A549 (cell line): ENCODE results near the gene CNIH2. TPM values are rescaled to one million over a fixed set of nuclear protein-coding genes. Genes with fewer than 3 reads are reported as not detected.

Experiments
- ATAC-seq, 2 experiments: fragments of 200-7000 bp in 1 of 2; fragments of >200 bp in 1 of 2; cut with Nextera tagmentation in 1 of 2; cut with Tn5 transposase in 1 of 2; 3 replicates each; pipeline versions ENCODE4 v1.8.0 to v1.9.1; 2018 to 2020; ENCODE audit warnings: mild to moderate bottlenecking in 1 of 2, moderate library complexity in 1 of 2
- CTCF ChIA-PET: fragments of 300-600 bp; sonication (Branson Sonifier 250); formaldehyde crosslinking; extraction: SDS; loops from one replicate; lab custom pipeline; 2021; ENCODE audit warnings: antibody characterized with exemption, inconsistent platforms; lab: Yijun Ruan, JAX
- POLR2A ChIA-PET: fragments of 350-600 bp; formaldehyde crosslinking; extraction: SDS; loops from one replicate; lab custom pipeline; 2021; ENCODE audit warnings: antibody characterized with exemption, inconsistent platforms; lab: Yijun Ruan, JAX
- DNase-seq, 2 experiments: peaks; one replicate each; pipeline versions ENCODE4 v3.0.0 to v3.0.0-alpha.2; 2011 to 2016; ENCODE audit warnings: low read depth in 1 of 2, low spot score in 1 of 2
- FAIRE-seq: peaks from 2 replicates; lab custom pipeline; 2011; peaks lifted over from hg19 to GRCh38; lab: Jason Lieb, UNC
- H3K27ac ChIP-seq, 2 experiments: fragments of >200 bp; sonication (Bioruptor Twin); formaldehyde crosslinking; 3 replicates each; pipeline ENCODE4 v1.5.1; 2016 to 2017
- H3K4me1 ChIP-seq: fragments of >200 bp; sonication (Bioruptor Twin); formaldehyde crosslinking; 3 replicates; pipeline ENCODE4 v1.6.1; 2016
- H3K4me2 ChIP-seq: fragments of >200 bp; sonication (Bioruptor Twin); formaldehyde crosslinking; 3 replicates; pipeline ENCODE4 v1.6.1; 2016
- H3K4me3 ChIP-seq: fragments of >200 bp; sonication (Bioruptor Twin); formaldehyde crosslinking; 3 replicates; pipeline ENCODE4 v1.5.1; 2016
- H3K9me3 ChIP-seq: fragments of >200 bp; sonication (Bioruptor Twin); formaldehyde crosslinking; 3 replicates; pipeline ENCODE4 v1.6.1; 2016
- BHLHE40 ChIP-seq: IDR thresholded peaks from 2 replicates; pipeline ENCODE4 v1.6.1; 2012; ENCODE audit warnings: low read depth, low read length, inconsistent platforms
- CBX2 ChIP-seq: fragments of 200-600 bp; sonication (generic); IDR thresholded peaks from 2 replicates; pipeline ENCODE4 v1.6.1; 2016; ENCODE audit warnings: low read depth, mild to moderate bottlenecking, borderline replicate concordance
- CBX8 ChIP-seq: fragments of 200-600 bp; sonication (generic); IDR thresholded peaks from 2 replicates; pipeline ENCODE4 v1.6.1; 2016
- CEBPB ChIP-seq, 2 experiments: fragments of >200 bp in 1 of 2; sonication (Bioruptor Twin) in 1 of 2; formaldehyde crosslinking in 1 of 2; IDR thresholded peaks; 2 replicates each; pipeline ENCODE4 v1.6.1; 2012 to 2016
- CHD4 ChIP-seq: fragments of 200-600 bp; sonication (generic); IDR thresholded peaks from 2 replicates; pipeline ENCODE4 v1.6.1; 2016; ENCODE audit warnings: antibody characterized with exemption, mild to moderate bottlenecking, borderline replicate concordance
- EHF ChIP-seq: fragments of 250-450 bp; sonication (Bioruptor Pico); IDR thresholded peaks from 2 replicates; pipeline ENCODE4 v1.5.0; 2020; ENCODE audit warnings: mild to moderate bottlenecking
- FOSB ChIP-seq: fragments of 250-450 bp; sonication (Bioruptor Pico); IDR thresholded peaks from 2 replicates; pipeline ENCODE4 v1.5.0; 2020; ENCODE audit warnings: mild to moderate bottlenecking, moderate library complexity
- GATA3 ChIP-seq: IDR thresholded peaks from 2 replicates; pipeline ENCODE4 v1.6.1; 2012; ENCODE audit warnings: borderline replicate concordance
- HOXA7 ChIP-seq: fragments of 250-450 bp; sonication (Bioruptor Pico); IDR thresholded peaks from 2 replicates; pipeline ENCODE4 v1.5.0; 2020; ENCODE audit warnings: mild to moderate bottlenecking, moderate library complexity
- HOXB13 ChIP-seq: fragments of 250-450 bp; sonication (Bioruptor Pico); IDR thresholded peaks from 2 replicates; pipeline ENCODE4 v1.5.0; 2020; ENCODE audit warnings: low read depth, mild to moderate bottlenecking, moderate library complexity
- JUN ChIP-seq, 2 experiments: fragments of >200 bp; sonication (Bioruptor Twin); formaldehyde crosslinking; IDR thresholded peaks; 2 replicates in 1 of 2; 3 replicates in 1 of 2; pipeline ENCODE4 v1.6.1; 2016 to 2017
- JUNB ChIP-seq: fragments of >200 bp; sonication (Bioruptor Twin); formaldehyde crosslinking; IDR thresholded peaks from 2 replicates; pipeline ENCODE4 v1.6.1; 2016
- KDM1A ChIP-seq: fragments of 200-600 bp; sonication (generic); IDR thresholded peaks from 2 replicates; pipeline ENCODE4 v1.6.1; 2016; ENCODE audit warnings: low read depth, mild to moderate bottlenecking
- MAZ ChIP-seq: fragments of 150-350 bp; IDR thresholded peaks from 2 replicates; pipeline ENCODE4 v1.6.1; 2014; ENCODE audit warnings: antibody characterized with exemption, low read depth, low read length, borderline replicate concordance
- PHF8 ChIP-seq: fragments of 200-600 bp; sonication (generic); IDR thresholded peaks from 2 replicates; pipeline ENCODE4 v1.6.1; 2016; ENCODE audit warnings: low read depth, mild to moderate bottlenecking, antibody characterized with exemption, moderate library complexity, borderline replicate concordance
- POLR2A ChIP-seq: IDR thresholded peaks from 2 replicates; pipeline ENCODE4 v1.6.1; 2012; ENCODE audit warnings: mild to moderate bottlenecking, low read length
- POLR2AphosphoS2 ChIP-seq: conservative IDR thresholded peaks from 2 replicates; pipeline ENCODE4 v1.6.1; 2012; ENCODE audit warnings: low read length, improper control_type of control experiment, inconsistent platforms
- RCOR1 ChIP-seq: fragments of 150-350 bp; IDR thresholded peaks from 2 replicates; pipeline ENCODE4 v1.6.1; 2014; ENCODE audit warnings: antibody characterized with exemption, low read length, low read depth
- RFX5 ChIP-seq: fragments of 450-650 bp; IDR thresholded peaks from 2 replicates; pipeline ENCODE4 v1.7.1; 2014; ENCODE audit warnings: antibody characterized with exemption, mild to moderate bottlenecking, moderate library complexity
- RNF2 ChIP-seq: fragments of 200-600 bp; sonication (generic); IDR thresholded peaks from 2 replicates; pipeline ENCODE4 v1.6.1; 2016; ENCODE audit warnings: low read depth, mild to moderate bottlenecking, antibody characterized with exemption, moderate library complexity, borderline replicate concordance
- TFCP2L1 ChIP-seq: fragments of 250-450 bp; sonication (Bioruptor Pico); IDR thresholded peaks from 2 replicates; pipeline ENCODE4 v1.5.0; 2021; ENCODE audit warnings: mild to moderate bottlenecking
- TP53 ChIP-seq: fragments of 250-450 bp; sonication (Bioruptor Pico); IDR thresholded peaks from 2 replicates; pipeline ENCODE4 v1.5.0; 2021; ENCODE audit warnings: mild to moderate bottlenecking, moderate library complexity
- ZC3H11A ChIP-seq: fragments of 450-650 bp; IDR thresholded peaks from 2 replicates; pipeline ENCODE4 v1.6.1; 2014; ENCODE audit warnings: antibody characterized with exemption, mild to moderate bottlenecking
- WGBS: methylation state at CpG from one replicate; pipeline ENCODE4 v1.1.6; 2017; ENCODE audit errors: missing lambda C conversion rate; 5-methylcytosine and 5-hydroxymethylcytosine counted together
- polyA minus RNA-seq: library from RNA; depleted of rRNA, polyadenylated mRNA; stranded (reverse); fragments of >200 nt; gene quantifications from 2 replicates; pipeline ENCODE4 v1.2.3, GENCODE V29; 2011; rRNA and poly(A)+ RNA removed
- polyA plus RNA-seq, 4 experiments: library from polyadenylated mRNA; depleted of rRNA in 3 of 4; stranded (reverse); fragments of >200 nt; fragmentation: RNase III in 1 of 4; extraction: RNeasy Plus Mini Kit Qiagen cat#74134 plus additional on column Dnase treatment in 1 of 4; gene quantifications; 2 replicates in 3 of 4; 3 replicates in 1 of 4; pipeline ENCODE4 v1.2.3, GENCODE V29; 2011 to 2017
- TF ChIP-seq, protein P1 (sequence below): fragments of >200 bp; sonication (Bioruptor Twin); formaldehyde crosslinking; IDR thresholded peaks from 2 replicates; pipeline ENCODE4 v1.6.1; 2016
- TF ChIP-seq, protein P2 (sequence below): fragments of 250-450 bp; sonication (Bioruptor Pico); IDR thresholded peaks from 2 replicates; pipeline ENCODE4 v1.5.0; 2020; ENCODE audit warnings: low read depth, mild to moderate bottlenecking, moderate library complexity
- TF ChIP-seq, protein P3 (sequence below): fragments of 150-350 bp; IDR thresholded peaks from 2 replicates; pipeline ENCODE4 v1.6.1; 2014; ENCODE audit warnings: low read depth, mild to moderate bottlenecking, low read length
- TF ChIP-seq, protein P4 (sequence below): fragments of >200 bp; sonication (Bioruptor Twin); formaldehyde crosslinking; IDR thresholded peaks from 3 replicates; pipeline ENCODE4 v1.5.1; 2016
- TF ChIP-seq, protein P5 (sequence below): IDR thresholded peaks from 2 replicates; pipeline ENCODE4 v1.6.1; 2012

CNIH2 gene
- polyA plus RNA-seq (2011; rRNA removed), result 0.95 and 0.98 TPM in 2 replicates
- polyA plus RNA-seq (2012; cell fraction: cytosol; rRNA removed), result 2.2 and 2.3 TPM in 2 replicates
- 3.6 and 4.4 TPM in 2 replicates for polyA plus RNA-seq (2012; cell fraction: nucleus; rRNA removed)
- polyA plus RNA-seq (2017; fragmentation: RNase III; extraction: RNeasy Plus Mini Kit Qiagen cat#74134 plus additional on column Dnase treatment), result 1.1 to 1.5 TPM (median 1.3 TPM) in 3 replicates
- 0.34 TPM in 1 of 2 replicates, not detected in the other for polyA minus RNA-seq

DNA sequence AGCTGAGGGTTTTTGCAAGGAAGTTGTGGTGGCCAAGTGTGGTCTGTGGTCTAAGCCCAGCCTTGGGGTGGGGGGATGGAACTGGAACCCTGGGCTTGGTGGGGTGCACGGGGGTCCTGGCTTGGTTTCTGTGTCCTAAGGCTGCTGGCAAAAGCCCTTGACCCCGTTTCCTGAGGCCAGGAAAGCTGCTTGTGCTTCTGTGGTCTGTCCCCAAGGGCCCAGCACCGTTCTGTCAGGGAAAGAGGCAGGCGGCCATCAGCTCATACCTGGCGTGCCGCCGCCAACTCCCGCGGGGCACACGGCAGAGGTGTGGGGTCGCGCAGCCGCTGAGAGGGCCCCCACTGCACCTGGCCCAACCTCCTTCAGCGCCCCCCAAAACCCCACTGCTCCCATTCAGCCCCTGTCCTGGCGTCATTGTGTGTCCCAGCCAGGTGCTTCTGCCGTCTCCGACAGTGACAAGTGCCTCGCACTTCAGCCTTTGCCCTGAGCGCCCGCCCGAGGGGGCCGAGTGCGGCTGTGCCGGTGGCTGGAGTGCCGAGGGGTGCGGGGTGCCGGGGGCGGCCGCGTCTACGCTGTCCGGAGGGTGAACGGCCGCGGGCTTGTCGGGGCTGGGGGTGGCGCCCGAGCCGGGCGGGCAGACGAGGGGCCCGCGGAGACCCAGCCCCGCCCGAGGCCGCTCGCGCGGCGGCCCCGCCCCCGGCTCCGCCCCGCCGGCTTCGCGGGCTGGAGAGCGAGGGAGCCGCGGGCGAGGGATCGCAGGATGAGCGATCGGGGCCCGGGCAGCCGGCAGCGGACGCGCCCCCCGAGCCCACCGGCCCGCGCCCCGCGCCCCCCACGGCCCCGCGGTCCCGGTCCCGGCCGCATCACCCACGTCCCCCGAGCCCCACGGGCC, at the start of gene CNIH2:
CNIH2 (plus strand) TSS at position 705 of the 892 bp plus-strand sequence. CDS start 282 bp downstream, outside the sequence.
- ATAC-seq (peak in 1 of 2 experiments; percentile 5; a peak in 1 of 6 replicates), DNase-seq (peak in 1 of 2 experiments; percentile 56), FAIRE-seq (no peak)
- peak within 1 kb of the TSS; percentile 99 for H3K4me2 ChIP-seq
- peaks cover 28% of the 10 kb centered on the region for H3K4me1 ChIP-seq
- ChIA-PET POLR2A (interaction anchor here (1.5 kb wide), 1 partner anchor 10 kb away, joined by 3 read pairs; no protein-coding TSS in a partner anchor), CTCF (interaction anchor here (1.3 kb wide), 1 partner anchor 9 kb away, joined by 3 read pairs; no protein-coding TSS in a partner anchor)
- 79% methylated on average over 15 of the region's 84 CpGs for WGBS
- H3K9me3 ChIP-seq, result no peaks in the 10 kb centered on the region
- no peak for TF ChIP-seq RNF2
- peak in 1 of 2 experiments; percentile 66; a peak in 2 of 5 replicates for TF ChIP-seq JUN (IDR thresholded peaks at IDR 0.05)
- H3K27ac ChIP-seq, result peak within 1 kb of the TSS; percentile 36 to 89; a peak in 5 of 6 replicates
- peak within 1 kb of the TSS; percentile 42 for H3K4me3 ChIP-seq

DNA sequence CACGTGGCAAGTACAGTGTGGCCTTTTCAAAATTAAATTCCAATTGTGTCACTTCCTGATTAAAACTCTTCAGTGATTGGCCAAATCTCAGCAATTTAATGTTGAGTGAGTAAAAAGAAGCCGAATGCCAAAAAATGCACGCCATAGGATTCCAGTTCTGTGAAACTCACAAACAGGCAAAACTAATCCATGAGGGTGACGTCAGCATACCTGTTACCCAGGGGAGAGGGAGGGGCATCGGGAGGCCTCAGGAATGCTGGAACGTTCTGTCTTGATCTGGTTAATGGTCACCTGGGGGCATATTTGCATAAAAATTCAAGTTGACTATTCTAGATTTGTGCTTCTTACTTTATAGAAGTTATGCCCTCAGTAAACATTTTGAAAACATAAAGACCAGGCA, 49.5 kb upstream of the CNIH2 start:
- ChIA-PET CTCF (interaction anchor here (1.0 kb wide), 1 partner anchor 30 kb away, joined by 3 read pairs; no protein-coding TSS in a partner anchor), POLR2A (no interaction called here)
- ATAC-seq (no peak), DNase-seq (no peak), FAIRE-seq (no peak)
- 93% methylated on average over 6 of the region's 6 CpGs for WGBS
- Histone ChIP-seq H3K27ac (no peak overlapping the region), H3K4me2 (no peak overlapping the region), H3K4me3 (no peak overlapping the region), H3K4me1 (no peaks in the 10 kb centered on the region), H3K9me3 (no peaks in the 10 kb centered on the region)
- TF ChIP-seq CEBPB (IDR thresholded peaks at IDR 0.05), result no peak
- TF ChIP-seq, protein P1, sequence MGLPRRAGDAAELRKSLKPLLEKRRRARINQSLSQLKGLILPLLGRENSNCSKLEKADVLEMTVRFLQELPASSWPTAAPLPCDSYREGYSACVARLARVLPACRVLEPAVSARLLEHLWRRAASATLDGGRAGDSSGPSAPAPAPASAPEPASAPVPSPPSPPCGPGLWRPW, result no peak
- TF ChIP-seq BHLHE40, result no peak
- no peak for TF ChIP-seq POLR2AphosphoS2
- TF ChIP-seq GATA3, result no peak
- no peak for TF ChIP-seq RCOR1
- TF ChIP-seq CBX8, result no peak
- no peak for TF ChIP-seq JUNB
- no peak for TF ChIP-seq KDM1A
- no peak for TF ChIP-seq TP53 (CRISPR knock-in tag)
- TF ChIP-seq HOXA7 (CRISPR knock-in tag), result no peak
- no peak for TF ChIP-seq EHF
- TF ChIP-seq, protein P2, sequence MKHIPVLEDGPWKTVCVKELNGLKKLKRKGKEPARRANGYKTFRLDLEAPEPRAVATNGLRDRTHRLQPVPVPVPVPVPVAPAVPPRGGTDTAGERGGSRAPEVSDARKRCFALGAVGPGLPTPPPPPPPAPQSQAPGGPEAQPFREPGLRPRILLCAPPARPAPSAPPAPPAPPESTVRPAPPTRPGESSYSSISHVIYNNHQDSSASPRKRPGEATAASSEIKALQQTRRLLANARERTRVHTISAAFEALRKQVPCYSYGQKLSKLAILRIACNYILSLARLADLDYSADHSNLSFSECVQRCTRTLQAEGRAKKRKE (CRISPR knock-in tag), result no peak
- TF ChIP-seq PHF8, result no peak

DNA sequence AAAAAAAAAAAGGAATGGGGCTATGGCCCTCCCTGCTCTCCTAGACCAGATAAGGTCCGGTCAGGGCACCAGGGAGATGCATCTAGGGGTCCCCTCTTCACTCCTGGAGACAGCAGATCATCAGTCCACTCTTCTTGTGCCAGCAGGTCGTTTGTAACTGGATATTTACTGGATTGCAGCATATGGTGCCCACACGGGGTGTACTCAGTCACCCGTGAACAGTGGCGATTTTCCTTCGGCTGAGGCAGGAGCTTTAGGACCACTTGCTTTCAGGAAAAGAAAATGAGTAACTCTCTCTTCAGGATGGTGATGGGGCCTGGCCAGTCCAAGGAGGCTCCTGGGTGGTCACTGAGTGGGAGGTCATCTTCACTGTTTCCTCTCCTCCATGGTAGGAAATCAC, 47.8 kb upstream of the CNIH2 start:
- FAIRE-seq, result no peak
- no peak overlapping the region for H3K4me3 ChIP-seq
- 80% methylated on average over 6 of the region's 6 CpGs for WGBS
- POLR2A ChIA-PET, result no interaction called here
- DNase-seq, result no peak
- CTCF ChIA-PET, result interaction anchor here (2.5 kb wide), 1 partner anchor 8 kb away, joined by 15 read pairs; no protein-coding TSS in a partner anchor
- H3K4me1 ChIP-seq, result no peaks in the 10 kb centered on the region
- H3K4me2 ChIP-seq, result no peak overlapping the region
- ATAC-seq, result no peak
- no peak overlapping the region for H3K27ac ChIP-seq
- H3K9me3 ChIP-seq, result no peaks in the 10 kb centered on the region
- TF ChIP-seq CHD4 (no peak), CBX2 (no peak), FOSB (CRISPR knock-in tag) (no peak), TFCP2L1 (CRISPR knock-in tag) (no peak), HOXB13 (CRISPR knock-in tag) (no peak), GATA3 (no peak), TP53 (CRISPR knock-in tag) (no peak), EHF (no peak), MAZ (no peak), ZC3H11A (no peak), POLR2A (no peak), RFX5 (no peak)
- TF ChIP-seq, protein P3, sequence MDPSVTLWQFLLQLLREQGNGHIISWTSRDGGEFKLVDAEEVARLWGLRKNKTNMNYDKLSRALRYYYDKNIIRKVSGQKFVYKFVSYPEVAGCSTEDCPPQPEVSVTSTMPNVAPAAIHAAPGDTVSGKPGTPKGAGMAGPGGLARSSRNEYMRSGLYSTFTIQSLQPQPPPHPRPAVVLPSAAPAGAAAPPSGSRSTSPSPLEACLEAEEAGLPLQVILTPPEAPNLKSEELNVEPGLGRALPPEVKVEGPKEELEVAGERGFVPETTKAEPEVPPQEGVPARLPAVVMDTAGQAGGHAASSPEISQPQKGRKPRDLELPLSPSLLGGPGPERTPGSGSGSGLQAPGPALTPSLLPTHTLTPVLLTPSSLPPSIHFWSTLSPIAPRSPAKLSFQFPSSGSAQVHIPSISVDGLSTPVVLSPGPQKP, result no peak
- TF ChIP-seq, protein P4, sequence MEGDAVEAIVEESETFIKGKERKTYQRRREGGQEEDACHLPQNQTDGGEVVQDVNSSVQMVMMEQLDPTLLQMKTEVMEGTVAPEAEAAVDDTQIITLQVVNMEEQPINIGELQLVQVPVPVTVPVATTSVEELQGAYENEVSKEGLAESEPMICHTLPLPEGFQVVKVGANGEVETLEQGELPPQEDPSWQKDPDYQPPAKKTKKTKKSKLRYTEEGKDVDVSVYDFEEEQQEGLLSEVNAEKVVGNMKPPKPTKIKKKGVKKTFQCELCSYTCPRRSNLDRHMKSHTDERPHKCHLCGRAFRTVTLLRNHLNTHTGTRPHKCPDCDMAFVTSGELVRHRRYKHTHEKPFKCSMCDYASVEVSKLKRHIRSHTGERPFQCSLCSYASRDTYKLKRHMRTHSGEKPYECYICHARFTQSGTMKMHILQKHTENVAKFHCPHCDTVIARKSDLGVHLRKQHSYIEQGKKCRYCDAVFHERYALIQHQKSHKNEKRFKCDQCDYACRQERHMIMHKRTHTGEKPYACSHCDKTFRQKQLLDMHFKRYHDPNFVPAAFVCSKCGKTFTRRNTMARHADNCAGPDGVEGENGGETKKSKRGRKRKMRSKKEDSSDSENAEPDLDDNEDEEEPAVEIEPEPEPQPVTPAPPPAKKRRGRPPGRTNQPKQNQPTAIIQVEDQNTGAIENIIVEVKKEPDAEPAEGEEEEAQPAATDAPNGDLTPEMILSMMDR, result no peak
- TF ChIP-seq, protein P5, sequence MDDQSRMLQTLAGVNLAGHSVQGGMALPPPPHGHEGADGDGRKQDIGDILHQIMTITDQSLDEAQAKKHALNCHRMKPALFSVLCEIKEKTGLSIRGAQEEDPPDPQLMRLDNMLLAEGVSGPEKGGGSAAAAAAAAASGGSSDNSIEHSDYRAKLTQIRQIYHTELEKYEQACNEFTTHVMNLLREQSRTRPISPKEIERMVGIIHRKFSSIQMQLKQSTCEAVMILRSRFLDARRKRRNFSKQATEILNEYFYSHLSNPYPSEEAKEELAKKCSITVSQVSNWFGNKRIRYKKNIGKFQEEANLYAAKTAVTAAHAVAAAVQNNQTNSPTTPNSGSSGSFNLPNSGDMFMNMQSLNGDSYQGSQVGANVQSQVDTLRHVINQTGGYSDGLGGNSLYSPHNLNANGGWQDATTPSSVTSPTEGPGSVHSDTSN, result no peak
